NCI-H524 (cell line): Measurements from ENCODE around the gene SATL1.
"Not testable (repeated sequence)": the region's sequence is repeated elsewhere in the genome, so short reads cannot be mapped to it uniquely, and the experiment has no call there.

Experiments
- DNase-seq, 2 experiments: peaks; one replicate each; lab custom pipeline; 2025; lab: John Stamatoyannopoulos, UW

The SATL1 gene, protein sequence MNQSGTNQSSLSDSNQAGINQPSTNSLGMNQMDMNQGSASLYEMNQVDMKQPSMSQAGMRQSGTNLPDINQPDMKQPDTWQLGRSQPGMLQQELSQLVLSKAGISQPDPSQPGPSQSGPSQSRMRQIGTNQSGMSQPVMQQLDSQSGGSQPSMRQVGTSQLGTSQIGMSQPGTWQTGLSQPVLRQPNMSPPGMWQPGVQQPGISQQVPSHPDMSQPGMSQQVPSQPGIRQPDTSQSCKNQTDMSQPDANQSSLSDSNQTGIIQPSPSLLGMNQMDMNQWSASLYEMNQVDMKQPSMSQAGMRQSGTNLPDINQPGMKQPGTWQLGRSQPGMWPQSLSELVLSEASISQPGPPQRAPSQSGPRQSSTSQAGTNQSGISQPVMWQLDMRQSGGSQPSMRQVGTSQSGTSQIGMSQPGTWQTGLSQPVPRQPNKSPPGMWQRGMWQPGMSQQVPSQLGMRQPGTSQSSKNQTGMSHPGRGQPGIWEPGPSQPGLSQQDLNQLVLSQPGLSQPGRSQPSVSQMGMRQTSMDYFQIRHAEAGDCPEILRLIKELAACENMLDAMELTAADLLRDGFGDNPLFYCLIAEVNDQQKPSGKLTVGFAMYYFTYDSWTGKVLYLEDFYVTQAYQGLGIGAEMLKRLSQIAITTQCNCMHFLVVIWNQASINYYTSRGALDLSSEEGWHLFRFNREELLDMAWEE

DNA sequence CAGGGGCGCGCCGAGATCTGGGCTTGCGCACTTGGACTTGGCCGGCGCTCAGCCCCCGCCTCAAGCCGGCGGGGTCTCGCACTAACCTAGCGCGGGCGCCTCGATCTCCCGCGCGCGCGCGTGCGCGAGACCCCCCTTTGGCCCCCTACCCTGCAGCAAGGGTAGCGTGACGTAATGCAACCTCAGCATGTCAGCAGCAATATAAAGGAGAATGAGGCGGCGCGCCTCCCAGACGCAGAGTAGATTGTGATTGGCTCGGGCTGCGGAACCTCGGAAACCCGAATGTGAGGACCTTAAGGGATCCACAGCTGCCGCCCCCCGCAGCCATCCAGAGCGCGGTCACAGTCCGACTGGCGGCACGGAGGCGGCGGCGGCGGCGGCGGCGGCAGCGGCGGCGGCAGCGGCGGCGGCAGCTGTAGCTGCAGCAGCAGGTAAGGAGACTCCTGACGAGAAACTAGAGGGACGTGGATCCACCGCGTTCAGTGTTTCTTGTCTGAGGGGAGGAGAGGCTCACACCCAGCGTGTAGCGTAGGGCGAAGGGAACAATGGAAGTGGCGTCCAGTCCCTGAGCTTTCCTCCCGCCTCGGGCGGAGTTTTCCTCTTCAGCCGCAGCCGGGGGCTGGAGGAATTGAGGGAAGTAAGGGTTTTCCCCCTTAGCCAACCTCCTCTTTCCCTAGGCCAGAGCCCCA lies at the start of gene SATL1, which contains the start of gene ZNF711:
Gene SATL1 (minus strand): TSS at position 19 of the 689 bp plus-strand sequence. CDS start 134,811 bp downstream, outside the sequence.
Gene ZNF711 (plus strand): TSS at position 231 of the 689 bp plus-strand sequence. CDS start 3,582 bp downstream, outside the sequence.
- peak; percentile 94 to 97 for DNase-seq

DNA sequence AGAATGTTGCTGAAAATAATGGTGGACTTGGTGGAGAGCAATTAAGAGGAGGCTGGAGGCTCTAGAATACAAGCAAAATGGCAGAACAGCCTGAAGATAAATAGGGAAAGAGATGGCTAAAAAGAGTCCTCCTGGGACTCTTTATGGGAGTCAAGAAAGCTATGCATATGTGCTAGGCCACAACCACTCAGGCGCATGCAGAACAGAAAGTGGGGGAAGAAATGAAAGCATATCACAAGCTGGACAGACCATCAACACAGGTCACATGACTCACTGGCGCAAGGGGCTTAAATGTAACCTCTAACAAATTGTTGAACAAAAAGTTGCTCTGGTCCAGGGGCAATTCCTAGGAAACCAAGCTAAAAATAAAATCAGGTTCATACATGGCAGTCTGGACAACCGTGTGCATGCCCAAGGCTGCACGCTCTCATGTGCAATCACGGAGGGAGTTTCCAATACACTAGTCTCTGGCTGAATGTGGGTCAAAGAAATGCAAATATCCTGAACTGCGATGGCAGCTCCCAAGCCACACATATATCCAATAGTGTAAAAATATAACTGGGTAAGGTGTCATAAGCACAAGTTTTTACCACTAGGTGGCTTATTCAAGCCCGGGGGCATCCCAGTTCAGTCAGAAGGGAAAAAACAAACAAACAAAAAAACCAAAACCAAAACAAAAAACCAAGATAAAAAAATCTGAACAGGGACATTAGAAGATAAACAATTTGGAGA lies 45.6 kb upstream of the SATL1 start:
- no peak for DNase-seq

DNA sequence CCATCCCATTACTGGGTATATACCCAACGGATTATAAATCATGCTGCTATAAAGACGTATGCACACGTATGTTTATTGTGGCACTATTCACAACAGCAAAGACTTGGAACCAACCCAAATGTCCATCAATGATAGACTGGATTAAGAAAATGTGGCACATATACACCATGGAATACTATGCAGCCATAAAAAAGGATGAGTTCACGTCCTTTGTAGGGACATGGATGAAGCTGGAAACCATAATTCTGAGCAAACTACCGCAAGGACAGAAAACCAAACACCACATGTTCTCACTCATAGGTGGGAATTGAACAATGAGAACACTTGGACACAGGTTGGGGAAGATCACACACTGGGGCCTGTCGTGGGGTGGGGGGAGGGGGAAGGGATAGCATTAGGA lies 41.7 kb upstream of the SATL1 start:
- DNase-seq, result not testable (repeated sequence)

DNA sequence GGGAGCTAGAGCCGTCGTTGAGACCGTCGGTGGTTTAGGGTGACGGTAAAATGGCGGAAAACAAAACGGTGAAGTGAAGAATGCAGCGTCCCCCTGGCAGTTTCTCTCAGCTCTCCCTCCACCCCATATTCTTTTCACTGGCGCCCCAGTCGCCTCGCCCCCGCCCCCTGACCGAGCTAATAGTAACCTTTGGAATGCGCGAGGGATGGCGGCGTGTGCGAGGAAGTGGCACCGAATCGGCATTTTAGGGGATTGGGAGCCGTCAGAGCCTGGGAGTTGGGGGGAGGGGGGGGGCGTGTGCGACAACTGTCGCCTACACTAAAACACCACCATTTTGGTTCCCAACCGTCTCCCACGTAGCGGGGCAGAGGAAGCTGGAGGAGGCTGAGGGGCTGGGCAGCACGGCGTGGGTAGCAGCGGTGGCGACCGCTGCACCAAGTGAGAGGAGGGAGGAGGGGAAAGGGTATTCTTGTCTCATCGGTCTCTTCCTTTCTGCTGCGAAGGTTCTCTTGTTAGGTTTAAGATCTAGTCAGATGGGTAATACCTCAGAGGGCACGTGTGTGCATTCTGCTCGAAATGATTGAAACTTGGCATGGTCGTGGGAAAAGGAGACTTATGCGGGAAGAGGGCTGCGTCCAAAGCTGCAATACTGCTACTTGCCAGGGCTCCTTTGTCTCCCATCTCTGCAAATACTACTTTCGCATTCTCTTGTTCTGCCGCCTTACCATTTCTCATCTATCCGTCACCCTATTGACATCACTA lies 1.1 kb upstream of the SATL1 start:
- DNase-seq, result peak; percentile 79 to 86

DNA sequence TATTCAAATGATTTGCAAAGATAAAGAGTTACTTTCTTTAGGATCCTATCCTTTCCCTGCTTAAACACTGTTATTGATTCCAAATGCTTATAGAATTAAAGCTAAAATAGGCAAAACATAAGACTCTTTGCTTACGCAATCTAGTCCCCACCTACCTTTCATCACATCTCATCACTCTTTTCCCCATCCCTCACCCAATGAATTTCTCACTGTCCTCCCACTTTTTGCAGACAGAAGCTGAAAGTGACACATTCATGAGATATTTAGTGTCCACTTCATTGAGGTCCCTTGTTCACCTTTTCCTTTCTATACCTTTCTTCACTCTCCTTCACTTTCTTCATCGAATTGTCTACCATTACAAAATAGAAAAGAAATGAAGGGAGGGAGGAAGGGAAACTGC lies 424 bp downstream of the SATL1 start:
- peak in 1 of 2 experiments; percentile 26 for DNase-seq

DNA sequence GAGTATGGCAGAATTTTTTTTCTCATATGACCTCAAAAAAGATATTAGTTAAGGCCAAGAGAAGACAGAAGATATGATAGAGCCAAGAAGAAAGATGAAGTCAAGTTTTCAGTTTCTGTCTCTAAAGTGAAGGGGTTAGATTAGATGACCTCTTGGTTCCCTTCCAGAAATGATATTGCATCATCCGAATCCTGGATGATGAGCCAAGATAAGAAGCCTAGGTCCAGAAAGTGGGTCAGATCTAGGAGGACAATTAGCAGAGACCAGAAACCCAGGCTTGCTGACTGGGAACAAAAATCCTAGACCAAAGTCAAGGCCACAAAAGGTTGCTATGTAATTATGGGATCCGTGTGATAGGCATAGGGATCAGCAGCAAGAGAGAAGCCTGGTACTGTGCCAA lies 20.2 kb downstream of the SATL1 start:
- no peak for DNase-seq

DNA sequence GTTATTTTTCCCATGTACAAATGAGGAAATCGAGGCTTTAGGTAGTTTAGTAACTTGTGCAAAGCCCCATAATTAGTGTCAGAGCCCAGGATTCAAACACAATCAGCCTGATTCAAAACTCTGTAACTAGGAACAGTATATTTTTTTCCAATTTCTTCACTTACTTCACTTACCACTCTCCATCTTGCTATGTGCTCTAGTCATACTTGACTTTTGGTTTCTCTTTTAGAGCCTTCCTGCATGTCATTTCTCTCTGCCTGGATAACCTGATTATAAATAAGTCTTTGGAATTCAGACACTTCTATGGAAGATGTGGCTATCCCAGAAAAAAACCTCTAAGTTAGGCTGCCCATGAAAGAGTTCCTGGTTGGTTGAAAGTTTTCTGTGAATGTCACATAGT lies 22.2 kb downstream of the SATL1 start:
- DNase-seq, result no peak

DNA sequence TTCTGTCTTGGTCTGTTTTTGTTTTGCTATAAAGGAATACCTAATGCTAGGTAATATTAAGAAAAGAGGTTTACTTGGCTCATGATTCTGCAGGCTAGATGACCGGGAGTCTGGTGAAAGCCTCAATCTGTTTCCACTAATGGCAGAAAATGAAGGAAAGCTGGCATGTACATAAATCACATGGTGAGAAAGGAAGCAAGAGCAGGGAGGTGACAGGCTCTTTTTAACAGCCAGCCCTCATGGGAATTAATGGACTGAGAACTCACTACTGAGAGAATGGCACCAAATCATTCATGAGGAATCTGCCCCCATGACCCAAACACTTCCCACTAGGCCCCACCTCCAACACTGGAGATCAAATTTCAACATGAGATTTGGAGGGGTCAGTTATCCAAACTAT lies 27.6 kb downstream of the SATL1 start:
- DNase-seq, result no peak

DNA sequence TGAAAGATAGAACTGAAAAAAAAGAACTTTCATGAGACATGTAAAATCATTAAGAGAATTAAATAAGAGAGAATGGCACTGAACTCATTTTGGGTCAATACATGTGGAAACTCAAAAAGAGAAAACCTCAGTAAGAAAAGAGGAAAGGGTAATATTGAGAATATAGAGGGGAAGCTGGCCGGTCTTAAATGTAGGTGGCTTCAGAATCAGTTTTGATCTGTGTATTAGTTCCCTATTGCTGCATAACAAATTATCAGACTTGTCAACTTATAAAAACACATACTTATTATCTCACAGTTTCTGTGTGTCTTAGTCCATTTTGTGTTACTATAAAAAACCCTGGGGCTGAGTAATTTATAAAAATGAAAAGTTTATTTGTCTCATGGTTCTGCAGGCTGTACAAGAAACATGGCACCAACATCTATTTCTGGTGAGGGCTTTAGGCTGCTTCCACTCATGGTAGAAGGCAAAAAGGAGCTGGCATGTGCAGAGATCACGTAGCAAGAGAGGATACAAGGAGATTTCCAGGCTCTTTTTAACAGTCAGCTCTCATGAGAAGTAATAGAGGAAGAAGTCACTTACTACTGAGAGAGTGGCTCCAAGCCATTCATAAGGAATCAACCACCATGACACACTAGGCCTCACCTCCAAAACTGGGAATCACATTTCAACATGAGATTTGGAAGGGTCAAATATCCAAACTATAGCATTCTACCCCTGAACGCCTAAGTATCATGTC lies 29.6 kb downstream of the SATL1 start:
- no peak for DNase-seq

DNA sequence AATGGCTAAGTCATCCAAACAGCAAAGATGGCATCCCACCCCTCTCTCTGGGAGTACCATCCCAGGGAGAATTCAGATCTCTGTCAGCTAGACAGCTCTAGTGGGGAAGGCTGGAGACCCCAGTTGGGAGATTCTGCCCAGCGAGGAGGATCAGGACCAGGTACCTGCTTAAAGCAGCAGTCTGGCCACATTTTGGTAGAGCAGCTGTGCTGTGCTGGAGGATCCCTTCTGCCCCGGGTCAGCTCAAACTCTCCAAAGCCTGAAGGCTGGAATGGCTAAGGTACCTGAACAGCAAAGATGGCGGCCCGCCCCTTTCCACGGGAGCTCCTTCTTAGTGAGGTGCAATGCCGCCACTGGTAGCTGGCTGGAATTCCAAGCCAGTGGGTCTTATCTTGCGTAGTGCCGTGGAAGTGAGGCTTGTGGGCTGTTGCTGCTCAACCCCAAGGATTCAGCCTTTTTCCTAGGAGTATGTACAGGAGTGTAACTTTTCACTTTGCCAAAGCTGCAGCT lies 40.1 kb downstream of the SATL1 start:
- DNase-seq, result no peak

DNA sequence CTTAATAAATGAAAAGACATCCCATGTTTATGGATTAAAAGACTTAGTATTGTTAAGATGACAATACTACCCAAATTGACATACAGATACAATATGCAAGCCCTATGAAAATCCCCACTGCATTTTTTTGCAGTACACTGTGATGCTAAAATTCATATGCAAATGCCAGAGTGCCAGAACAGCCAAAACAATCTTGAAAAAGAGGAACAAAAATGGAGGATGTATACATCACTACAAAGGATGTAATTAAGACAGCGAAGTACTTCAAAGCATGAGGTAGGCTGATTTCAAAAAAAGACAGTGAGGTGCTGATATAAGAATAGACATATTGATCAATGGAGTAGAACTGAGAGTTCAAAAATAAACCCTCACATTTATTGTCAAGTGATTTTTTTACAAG lies 47.3 kb downstream of the SATL1 start:
- DNase-seq, result no peak

DNA sequence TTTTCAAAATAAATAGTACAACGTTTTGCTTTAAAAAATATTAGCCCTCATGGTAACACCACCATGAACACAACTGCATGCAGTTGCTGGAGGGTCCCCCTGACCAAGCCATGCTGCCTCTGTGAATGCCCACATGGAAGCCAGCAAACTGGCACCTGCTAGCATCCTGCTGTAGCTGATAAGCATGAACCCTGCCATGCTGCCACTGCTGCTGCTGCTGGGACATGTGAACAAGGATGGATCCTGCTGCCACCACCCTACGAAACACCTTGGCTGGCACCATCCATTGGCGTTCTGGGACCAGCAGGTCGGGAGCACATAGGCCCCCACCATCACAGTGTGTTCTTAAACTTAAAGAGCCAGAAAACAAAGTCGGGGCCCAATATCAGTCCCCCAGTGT lies 83.9 kb downstream of the SATL1 start:
- no peak for DNase-seq

DNA sequence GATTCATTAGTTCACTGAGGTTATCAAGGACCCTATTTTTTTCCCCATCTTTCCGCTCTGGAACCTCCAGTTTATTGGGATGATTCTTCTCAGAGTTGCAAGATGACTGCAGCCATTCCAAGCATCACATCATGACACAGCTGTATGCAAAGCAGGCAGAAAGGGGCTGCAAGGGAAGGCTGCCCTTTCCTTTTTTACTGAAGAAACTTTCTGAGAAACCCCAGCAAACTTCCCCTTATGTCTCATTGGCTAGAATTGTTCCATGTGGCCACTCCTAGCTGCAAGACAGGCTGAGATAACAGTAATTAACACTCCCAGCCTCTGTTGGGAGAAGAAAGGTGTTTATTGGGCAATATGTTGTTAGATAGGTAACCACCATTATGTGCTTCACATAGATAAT lies 102.6 kb downstream of the SATL1 start:
- no peak for DNase-seq

DNA sequence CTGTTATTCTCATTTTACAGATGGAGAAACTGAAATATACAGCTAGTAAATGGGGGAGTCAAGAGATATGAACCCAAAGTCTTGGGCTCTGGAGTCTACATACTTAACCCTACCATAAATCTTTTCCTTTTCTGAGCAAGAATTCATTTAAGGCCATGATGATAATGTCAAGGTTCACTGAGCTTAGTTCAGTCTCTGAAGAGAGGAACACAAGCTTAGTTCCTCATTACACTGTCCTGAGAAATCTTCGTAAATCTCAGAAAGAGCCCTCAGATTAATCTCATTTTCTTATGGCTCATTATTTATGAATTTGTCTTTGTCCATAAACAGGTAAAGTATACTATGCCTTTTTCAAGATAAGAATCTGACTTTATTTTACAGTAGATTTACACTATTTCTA lies 104.2 kb downstream of the SATL1 start:
- no peak for DNase-seq

DNA sequence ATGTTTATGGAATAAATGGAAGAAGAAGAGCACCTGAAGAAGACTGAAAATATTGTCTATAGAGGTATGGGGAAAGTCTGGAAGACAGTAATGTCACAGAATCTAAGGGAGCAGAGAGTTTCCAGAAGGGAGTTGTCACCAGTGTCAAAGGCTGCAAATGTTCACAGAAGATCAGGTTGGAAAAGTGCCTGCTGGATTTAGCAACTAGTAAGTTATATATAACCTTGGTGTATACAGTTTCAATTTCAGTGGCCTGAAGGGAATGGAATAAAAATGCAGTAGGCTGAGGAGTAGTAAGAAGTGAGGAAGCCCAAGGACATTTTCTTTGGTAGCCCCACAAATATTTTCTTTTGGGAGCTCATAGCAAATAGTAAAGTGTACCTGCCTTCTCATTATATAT lies 107.2 kb downstream of the SATL1 start:
- DNase-seq, result no peak

DNA sequence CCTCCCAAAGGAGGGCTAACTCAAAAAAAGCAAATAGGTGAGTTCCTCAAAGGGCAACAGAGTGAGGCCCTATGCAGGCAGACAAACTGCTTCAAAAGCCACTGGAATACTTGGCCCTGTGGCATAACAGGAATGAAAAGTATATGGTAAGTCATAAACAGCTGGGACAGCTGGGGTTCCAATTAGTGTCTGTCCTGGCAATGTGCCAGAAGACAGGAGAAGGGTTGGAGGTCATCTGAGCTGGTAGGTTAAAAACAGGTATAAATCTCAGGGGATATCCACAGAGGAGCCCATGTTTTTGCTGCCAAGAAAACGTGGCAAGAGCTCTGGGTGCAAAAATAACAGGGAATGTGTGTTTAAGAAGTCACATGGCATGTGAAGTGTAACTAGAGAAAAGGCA lies 128.3 kb downstream of the SATL1 start:
- peak in 1 of 2 experiments; percentile 2 for DNase-seq

DNA sequence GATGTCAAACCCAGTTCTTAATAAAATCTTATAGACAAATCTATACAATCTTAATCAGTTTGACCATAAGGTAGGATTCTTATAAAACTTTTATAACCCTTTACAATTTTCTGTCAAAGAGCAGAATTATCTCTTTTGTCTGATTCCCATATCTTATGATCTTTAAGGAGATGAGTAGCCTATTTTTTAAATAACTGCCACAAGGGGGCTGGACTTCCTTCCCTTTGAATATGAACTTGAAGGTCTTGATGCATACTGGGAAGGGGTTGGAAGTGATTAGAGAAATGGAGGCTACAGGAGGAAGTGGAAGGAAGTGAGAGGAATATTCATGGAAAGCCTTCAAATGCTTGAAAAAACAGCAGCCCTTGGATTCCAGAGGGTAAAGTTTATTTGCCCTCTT lies 128.8 kb downstream of the SATL1 start:
- DNase-seq, result peak in 1 of 2 experiments; percentile 34

DNA sequence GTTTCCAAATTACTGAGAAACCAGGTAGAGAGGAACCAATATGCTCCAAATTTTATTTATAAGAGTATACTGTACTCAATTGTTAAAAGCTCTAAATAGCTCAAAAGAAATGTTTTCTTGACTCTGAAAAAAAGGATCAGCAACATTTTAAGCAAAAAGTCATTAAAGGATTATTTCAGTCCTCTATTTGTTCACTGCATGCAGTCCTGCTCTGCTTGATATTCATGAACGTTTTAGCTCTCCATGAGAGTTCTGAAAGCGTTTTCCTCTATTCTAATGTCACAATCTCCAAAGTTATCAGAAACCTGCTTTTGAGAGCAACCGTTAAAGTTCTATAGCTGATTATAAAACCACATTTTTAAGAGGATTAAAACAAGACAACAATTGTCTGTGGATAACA lies 129.4 kb downstream of the SATL1 start:
- DNase-seq, result no peak

DNA sequence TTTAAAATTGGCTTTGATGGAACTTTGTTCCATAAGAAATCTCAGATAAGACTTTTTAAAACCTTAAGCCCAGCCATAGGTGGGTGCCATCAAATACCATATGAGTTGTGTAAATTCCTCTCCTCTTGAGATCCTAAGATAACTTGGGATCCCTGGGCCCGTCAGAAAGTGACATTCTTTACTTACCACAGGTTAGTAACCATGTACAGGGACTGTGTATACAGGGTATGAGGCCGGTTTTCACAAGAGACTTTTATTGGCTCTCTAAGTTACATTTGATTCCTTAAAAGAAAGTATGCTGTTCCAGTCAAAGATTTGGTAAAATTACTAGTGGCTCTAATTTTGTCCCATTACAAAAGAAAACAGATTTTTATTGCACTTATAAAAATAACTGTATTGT lies 129.8 kb downstream of the SATL1 start:
- DNase-seq, result no peak

DNA sequence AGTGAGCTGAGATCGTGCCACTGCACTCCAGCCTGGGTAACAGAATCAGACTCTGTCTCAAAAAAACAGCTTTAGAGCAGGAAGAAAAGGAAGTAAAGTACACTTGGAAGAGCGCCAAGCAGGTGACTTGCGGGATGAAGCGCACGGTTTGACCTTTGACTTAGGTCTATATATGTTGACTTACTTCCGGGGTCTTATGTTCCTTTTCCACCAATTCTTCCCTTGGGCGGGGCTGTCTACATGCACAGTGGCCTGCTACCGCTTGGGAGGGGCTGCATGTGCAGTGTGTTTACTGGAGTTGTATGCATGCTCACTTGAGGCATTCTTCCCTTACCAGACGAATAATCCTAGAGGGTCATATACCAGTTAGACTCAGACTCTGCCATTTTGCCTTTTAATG lies 131.3 kb downstream of the SATL1 start:
- DNase-seq, result no peak
